ENCODE results near the gene TNFRSF4. TPM values are rescaled to one million over a fixed set of nuclear protein-coding genes. Genes with fewer than 3 reads are reported as not detected.

Gene TNFRSF4
- total and polyA plus RNA-seq, 4 donors = 0.08 to 0.35 (median 0.15) TPM; not detected in 1

DNA sequence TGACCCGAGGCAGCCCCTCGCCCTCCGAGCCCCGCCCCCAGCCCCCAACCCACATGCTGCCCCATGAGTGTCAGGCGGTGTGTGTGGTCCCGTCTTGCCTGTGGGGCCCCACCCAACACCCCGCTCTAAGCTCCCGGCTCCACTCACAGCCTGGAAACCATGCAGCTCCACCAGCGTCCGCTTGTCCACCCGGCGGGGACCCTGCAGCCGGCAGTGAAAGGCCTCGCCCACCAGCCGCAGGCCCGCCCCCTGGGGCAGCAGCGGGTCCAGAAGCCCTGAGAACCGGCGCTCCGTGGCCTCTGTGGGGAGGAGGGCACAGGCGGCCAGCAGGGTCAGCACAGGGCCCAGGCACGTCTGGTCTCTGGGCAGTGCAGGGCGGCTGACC lies 29.8 kb upstream of the TNFRSF4 start:
- H3K4me3 ChIP-seq (ENCODE audit: low read depth in 1 of 3, low read length in 3 of 3) = no peak overlapping the region
- no peak for DNase-seq (ENCODE audit: low spot score)
- H3K27ac ChIP-seq (ENCODE audit: low read depth in 1 of 2, low read length in 2 of 2) = no peak overlapping the region
- no peaks in the 10 kb centered on the region for H3K27me3 ChIP-seq (ENCODE audit: control insufficient read depth in 4 of 4, insufficient read depth in 4 of 4, low read length in 3 of 4)
- H3K4me1 ChIP-seq (ENCODE audit: control insufficient read depth in 4 of 4, insufficient read depth in 4 of 4, low read length in 3 of 4) = peaks cover 9 to 21% (median 13%) of the 10 kb centered on the region in 4 donors
- WGBS = 78% methylated on average over 23 of the region's 23 CpGs
- H3K9ac ChIP-seq (ENCODE audit: low read depth in 1 of 2, low read length in 2 of 2) = no peak overlapping the region
- no peaks in the 10 kb centered on the region for H3K9me3 ChIP-seq (ENCODE audit: control insufficient read depth in 4 of 4, low read length in 3 of 4)
- no peaks in the 10 kb centered on the region for H3K36me3 ChIP-seq (ENCODE audit: control insufficient read depth in 4 of 4, insufficient read depth in 3 of 4, low read depth in 1 of 4, low read length in 3 of 4)
- TF ChIP-seq CTCF (IDR thresholded peaks at IDR 0.05; ENCODE audit: low read depth, low read length, missing input control) (no peak), GABPA (IDR thresholded peaks at IDR 0.05 in 1 of 2, conservative IDR thresholded peaks at IDR 0.05 in 1 of 2) (no peak), JUND (IDR thresholded peaks at IDR 0.05) (no peak), HNF4G (IDR thresholded peaks at IDR 0.05) (no peak), FOXA1 (IDR thresholded peaks at IDR 0.05) (no peak), SP1 (IDR thresholded peaks at IDR 0.05) (no peak), RXRA (IDR thresholded peaks at IDR 0.05) (no peak), HNF4A (conservative IDR thresholded peaks at IDR 0.05) (no peak), MAX (IDR thresholded peaks at IDR 0.05) (no peak)

DNA sequence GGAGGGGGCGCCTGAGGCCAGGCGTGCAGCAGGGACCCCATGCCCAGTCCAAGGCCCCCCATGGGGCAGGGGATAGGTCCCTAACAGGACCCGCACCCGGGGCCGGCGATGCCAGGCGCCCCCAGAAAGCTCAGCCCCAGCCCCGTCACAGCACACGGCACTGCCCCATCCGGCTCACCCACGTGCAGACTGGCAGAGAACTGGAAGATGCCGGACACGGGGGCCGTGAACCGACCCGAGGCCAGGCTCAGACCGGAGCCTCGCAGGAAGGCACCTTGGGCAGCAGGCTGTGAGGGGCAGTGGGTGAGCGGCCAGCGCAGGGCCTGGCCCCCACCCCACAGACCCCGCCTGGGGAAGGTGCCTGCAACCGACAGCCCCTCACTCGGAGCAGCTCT lies 29.3 kb upstream of the TNFRSF4 start:
- H3K36me3 ChIP-seq (ENCODE audit: control insufficient read depth in 4 of 4, insufficient read depth in 3 of 4, low read depth in 1 of 4, low read length in 3 of 4) = no peaks in the 10 kb centered on the region
- DNase-seq (ENCODE audit: low spot score) = no peak
- no peak for TF ChIP-seq EGR1 (IDR thresholded peaks at IDR 0.05; ENCODE audit: low read depth in 2 of 2)
- no peak for TF ChIP-seq NR2F2 (IDR thresholded peaks at IDR 0.05)
- TF ChIP-seq REST (IDR thresholded peaks at IDR 0.05) = no peak
- no peak for TF ChIP-seq ZBTB33 (IDR thresholded peaks at IDR 0.05)
- TF ChIP-seq TAF1 (conservative IDR thresholded peaks at IDR 0.05) = no peak
- no peak for TF ChIP-seq HNF4A (conservative IDR thresholded peaks at IDR 0.05)
- TF ChIP-seq SP1 (IDR thresholded peaks at IDR 0.05) = no peak
- TF ChIP-seq MAX (IDR thresholded peaks at IDR 0.05) = no peak
- no peak for TF ChIP-seq YY1 (IDR thresholded peaks at IDR 0.05)
- no peak for TF ChIP-seq RAD21 (IDR thresholded peaks at IDR 0.05)
- TF ChIP-seq GABPA (IDR thresholded peaks at IDR 0.05 in 1 of 2, conservative IDR thresholded peaks at IDR 0.05 in 1 of 2) = no peak
- 92% methylated on average over 23 of the region's 23 CpGs for WGBS
- H3K4me3 ChIP-seq (ENCODE audit: low read depth in 1 of 3, low read length in 3 of 3) = no peak overlapping the region
- H3K27ac ChIP-seq (ENCODE audit: low read depth in 1 of 2, low read length in 2 of 2) = no peak overlapping the region
- H3K27me3 ChIP-seq (ENCODE audit: control insufficient read depth in 4 of 4, insufficient read depth in 4 of 4, low read length in 3 of 4) = no peaks in the 10 kb centered on the region
- peaks cover 9 to 21% (median 13%) of the 10 kb centered on the region in 4 donors for H3K4me1 ChIP-seq (ENCODE audit: control insufficient read depth in 4 of 4, insufficient read depth in 4 of 4, low read length in 3 of 4)
- H3K9me3 ChIP-seq (ENCODE audit: control insufficient read depth in 4 of 4, low read length in 3 of 4) = no peaks in the 10 kb centered on the region
- no peak overlapping the region for H3K9ac ChIP-seq (ENCODE audit: low read depth in 1 of 2, low read length in 2 of 2)
